ENCODE measurements around the gene RAB33A.
"Not testable (repeated sequence)": the region's sequence is repeated elsewhere in the genome, so short reads cannot be mapped to it uniquely, and the experiment has no call there.

The RAB33A gene

DNA sequence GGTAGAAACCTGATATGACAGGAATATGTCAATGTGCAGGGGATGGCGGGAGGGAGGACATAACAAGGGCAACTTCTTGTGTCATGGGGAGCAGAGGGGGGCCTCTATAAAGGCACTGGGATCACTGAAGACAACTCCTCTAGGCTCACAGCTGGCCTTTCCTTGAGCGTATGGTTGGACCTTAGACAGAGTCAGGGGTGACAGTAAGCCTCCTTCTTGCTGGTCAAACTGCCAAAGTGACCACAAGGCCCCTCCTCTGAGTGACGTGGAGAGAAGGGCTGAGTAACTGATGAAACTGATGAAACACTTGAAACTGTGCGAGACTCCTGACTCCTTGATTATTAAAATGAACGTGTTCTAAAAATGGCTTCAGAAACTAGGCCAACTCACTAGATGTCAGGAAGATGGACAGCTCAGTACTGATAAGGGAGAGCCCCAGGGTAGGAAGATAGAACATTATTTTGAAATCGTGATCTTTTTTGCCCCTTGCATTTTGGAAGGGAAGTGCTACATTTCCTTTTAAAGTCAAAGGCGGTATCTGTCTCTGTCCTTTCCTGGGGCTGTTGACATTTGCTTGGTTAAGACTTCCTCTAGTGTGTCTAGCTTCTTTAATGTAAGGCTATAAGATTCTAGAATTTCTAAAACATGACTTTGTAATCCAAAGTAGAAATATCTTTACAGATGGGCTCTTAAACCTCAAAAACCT, 1.6 kb downstream of the RAB33A start:
- DNase-seq: no peak

DNA sequence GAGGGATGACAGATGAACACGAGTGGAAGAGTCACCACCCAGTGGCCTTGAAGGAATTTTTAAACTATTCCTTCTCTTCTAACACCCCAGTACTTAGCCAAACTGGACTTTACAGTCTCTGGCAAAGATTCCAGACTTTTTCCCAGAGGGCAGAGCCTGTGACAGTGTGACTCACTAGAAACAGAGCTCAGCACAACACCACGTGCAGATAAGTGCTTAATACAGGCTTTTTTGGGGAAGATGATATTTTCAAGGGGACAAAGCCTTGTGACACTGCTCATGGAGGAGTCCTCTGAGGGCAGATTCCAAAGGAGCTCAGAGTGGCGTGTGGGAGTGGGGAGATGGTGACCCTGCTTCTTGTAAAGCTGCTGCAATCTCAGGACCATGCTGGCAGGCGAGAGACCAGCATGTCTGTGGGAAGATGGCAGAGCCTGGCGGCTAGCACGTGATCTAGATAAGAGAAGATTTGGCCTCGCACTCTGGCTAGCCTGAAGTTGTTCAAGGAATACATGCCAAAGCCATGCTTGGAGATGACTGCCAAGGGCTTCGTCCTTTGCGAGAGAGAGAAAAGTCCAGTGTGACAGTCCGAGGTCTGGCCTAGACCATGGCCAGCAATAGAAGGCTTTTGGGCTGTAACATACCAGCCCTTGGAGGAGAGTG, 2.4 kb downstream of the RAB33A start:
- DNase-seq: no peak

DNA sequence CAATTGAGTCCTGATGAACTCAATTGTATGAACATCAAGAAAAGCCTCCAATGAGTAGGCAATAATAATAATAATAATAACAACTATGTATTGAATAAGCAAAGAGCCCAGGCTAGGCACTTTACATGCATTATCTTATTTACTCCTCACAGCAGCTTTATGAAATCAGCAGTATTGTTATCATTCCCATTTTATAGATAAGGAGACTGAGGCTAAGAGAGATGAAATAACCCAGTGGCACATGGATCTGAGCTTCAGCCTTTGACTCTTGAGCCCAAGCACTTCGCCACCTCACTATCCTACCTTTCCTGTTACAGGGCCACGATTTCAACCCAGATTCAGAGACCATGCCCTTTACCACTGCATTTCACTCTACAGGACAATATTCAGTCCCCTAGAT, 3.2 kb downstream of the RAB33A start:
- no peak for DNase-seq

DNA sequence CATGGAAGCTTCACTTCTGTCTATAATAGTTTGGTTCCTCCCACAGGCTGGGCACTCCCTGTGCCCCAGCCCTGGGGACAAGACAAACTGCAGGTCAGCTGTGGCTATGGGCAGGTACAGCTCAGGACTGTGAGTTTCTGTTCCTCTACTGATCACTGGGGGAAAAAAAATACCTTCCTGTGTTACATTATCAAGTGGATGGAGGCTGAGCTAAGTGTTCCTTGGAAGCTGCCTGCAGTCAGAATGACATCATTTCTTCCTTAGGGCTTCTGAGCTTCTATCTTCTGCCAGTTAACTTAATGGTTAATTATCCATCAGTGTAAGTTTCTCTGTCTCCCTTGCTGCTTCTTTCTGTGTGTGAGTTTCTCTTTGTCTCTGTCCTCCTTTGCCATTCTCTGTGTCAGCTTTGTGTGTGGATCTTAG, 4.6 kb downstream of the RAB33A start:
- DNase-seq: no peak

DNA sequence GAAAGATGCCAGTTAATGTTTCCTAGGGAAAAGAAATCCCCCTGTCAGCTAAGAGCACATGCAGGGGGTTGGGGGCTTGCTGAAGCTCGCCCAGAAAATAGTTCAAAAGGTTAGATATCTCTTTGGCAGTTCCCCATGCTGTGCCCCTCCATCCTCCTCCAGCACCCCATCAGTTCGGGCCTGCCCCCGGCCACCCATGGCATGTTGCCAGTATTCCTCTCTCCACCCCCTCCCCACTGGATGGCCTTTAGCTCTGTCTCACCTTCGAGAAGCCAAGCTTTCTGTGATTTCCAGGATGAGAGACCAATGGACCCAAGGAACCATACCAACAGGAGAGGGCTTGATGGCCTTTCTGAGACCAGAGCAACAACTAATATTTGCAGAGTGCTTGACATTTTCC, 5.2 kb downstream of the RAB33A start:
- DNase-seq: no peak

DNA sequence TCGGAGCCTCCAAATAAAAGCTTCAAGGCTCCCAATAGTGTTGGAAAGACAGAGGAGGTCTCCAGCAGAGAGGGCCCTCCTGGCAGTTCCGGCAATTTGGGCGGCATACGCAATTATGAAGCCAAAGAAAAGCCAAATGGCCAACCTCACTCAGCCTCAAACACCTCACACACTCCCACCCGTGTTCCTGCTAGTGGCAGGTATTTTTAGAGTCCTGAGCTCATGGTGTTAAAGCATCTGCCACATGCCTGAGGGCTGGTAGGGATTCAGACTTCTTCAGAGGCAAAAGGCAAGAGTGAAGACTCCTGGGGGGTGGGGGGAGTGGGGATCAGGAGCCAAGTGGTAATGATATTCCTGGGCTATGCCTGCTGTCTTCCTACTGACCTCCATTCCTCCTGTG, 7.4 kb downstream of the RAB33A start:
- no peak for DNase-seq

DNA sequence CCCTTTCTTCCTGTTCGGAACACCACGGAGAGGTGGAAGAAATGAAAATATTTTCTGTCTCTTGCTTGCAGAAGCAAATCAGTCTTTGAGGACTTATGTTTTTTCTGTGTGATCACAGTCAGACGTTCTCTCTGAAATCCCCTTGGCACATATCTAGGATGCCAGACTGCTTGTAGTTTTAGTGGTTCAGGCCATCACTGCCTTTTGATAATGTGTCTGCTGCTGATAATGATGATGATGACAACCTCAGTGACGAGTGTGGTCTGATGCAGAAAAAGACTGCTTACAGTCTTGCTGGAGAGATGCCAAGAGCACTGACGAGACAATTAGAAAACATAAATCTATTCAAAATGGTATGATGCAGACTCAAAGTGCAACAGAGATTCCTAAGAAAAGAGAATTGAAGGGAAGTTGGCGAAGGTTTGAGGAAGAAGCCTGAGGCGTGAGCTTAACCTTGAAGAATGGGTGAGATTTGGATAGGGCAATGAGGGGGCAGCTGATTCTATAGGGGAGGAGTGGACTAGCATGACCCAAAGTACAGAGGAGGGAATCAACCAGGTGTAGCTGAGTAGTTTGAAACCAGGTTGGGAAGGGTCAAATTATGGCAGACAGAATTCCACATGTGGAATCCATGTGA, 7.9 kb downstream of the RAB33A start:
- DNase-seq: no peak

DNA sequence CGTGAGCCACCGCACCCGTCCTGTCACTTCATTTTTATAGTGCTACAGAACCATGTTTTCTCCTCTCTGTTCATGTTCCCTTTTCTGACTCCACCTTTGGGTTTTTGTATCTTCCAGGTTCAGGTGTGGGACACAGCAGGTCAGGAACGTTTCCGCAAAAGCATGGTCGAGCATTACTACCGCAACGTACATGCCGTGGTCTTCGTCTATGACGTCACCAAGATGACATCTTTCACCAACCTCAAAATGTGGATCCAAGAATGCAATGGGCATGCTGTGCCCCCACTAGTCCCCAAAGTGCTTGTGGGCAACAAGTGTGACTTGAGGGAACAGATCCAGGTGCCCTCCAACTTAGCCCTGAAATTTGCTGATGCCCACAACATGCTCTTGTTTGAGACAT, 12.4 kb downstream of the RAB33A start:
- DNase-seq: no peak

DNA sequence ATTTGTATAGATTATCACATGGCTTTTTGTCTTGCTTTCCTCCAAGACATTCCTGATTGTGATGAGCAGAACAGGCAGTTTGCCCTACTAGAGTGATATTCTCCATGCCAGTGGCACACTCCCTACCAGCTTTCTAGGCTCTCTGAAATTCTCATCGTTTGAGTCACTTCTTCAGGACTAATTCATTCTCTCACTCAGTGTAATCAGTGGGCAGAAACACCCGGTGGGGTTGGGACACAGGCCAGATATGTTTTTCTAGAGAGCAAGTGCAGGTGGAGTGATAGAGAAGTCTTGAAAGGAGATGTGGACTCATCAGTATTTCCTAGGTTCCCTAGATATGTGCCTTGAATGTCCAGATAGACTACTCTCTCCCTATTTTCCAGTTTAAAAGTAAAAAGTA, 13.1 kb downstream of the RAB33A start:
- DNase-seq: no peak

DNA sequence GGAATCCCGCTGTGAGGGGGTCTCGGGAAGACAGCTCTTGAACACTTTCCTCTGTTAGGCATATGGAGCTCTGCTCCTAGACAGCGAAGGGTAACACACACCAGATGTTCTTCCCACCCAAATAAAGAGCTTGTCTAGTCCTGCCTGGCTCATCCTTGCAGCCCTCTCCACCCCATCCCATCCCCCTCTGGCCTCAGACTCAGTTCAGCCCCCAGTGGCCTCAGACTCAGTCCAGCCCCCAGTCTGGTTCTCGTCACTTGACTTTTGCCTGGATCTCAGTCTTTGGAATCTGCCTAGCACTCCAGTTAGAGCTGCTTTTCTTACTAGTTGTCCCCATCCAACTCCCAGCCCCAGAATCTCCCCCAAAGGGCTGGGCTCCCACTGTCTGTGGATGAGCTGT, 14.9 kb downstream of the RAB33A start:
- DNase-seq: no peak

DNA sequence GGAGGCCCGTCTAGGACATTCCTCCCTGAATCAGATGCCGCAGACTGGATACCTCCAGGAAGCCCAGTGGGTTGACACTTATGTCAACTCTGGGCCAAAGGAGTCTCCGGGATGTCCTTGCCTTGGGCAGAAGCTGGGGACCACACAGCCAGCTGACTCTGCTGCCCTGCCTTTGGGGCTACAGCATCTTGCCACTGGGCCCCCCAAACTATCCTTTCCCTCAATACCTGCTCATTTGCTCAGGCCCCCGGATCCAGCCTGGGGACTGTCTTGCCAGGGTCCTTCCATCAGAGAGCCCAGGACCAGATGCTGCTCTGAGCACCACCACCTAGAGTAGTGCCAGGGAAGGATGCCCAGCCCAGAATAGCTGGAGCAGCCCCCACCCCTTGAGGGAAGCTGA, 19.0 kb downstream of the RAB33A start:
- DNase-seq: no peak

DNA sequence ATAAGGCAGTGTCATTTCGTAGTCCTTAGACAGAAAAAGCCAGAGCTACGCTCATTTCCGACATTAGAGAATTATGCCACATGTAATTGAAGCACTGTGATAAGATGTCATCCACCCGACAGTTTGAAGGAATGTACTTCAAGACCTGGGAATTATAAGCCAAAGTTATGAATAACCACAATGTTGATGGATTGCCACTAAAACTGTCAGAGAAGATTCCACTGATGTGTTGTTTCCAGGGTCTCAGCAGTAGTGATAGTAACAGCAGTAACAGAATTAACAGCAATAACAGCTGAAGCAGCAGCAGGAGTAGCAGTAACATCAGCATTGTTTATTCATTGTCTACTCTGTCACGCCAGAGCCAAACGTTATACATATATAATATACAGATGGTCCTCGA, 24.7 kb downstream of the RAB33A start:
- DNase-seq: no peak

DNA sequence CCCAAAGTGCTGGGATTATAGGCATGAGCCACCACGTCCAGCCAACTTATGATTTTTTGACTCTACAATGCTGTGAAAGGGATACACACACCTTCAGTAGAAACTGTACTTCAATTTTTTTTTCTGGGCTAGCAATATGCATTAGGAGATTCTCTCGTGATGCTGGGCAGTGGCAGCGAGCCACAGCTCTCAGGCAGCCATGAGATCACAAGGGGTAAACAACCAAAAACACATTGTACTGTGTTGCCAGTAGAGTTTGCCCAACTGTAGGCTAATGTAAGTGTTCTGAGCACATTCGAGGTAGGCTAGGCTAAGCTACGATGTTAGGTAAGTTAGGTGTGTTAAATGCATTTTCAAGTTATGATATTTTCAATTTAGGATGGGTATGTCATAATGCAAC, 25.7 kb downstream of the RAB33A start:
- DNase-seq: no peak

DNA sequence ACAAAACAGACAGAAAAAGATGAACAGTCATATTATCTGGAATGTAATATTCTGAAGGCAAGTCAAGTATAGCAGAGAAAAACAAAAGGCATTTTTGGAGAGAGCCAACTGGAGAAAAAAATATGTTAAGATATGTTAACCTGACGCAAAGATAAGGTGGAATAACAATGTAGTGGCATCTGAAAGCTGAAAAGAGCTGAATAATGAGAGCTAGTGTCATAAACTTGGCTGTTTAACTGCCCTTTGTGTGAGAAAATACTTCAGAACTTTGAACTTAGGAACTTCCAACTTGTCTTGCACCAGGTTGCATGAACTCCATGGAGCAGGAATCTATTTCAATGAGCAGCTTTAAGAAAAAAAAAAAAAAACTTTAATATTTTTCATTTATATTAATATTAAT, 32.9 kb downstream of the RAB33A start:
- no peak for DNase-seq

DNA sequence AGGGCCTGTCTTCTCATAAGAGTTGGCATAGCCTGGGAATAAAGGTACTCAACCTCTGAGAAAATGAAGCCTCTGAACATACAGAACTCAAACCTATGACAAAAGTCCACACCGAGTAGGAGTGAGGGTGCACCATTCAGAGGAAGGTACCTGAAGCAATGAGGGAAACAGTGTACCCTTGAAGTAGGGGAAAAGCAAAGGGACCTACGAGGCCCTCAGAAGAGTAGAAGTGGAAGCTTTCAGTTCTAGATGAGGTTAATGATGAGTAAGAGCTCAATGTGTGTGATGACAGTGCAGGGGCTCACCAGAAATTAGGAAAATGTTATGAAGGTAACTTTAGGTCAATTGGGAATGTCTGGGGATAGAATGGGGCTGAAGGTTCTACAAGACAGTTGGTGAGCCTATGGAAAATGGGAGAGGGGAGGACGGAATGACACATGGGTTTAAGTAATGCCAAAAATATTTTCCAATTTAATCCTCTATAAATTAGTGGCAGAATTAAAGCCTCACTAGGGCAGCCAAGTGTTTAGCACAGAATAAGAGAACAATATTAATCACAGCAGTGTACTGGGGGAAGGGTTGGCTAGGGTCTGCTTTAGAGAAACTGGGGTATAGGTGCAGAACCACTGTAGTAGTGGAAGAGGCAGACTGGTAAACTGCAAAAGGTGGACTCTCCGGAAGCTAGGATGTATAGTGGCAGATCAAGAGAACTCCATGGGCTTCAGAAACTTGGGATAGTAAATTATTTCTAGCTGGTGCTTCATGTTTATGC, 39.8 kb downstream of the RAB33A start:
- no peak for DNase-seq

DNA sequence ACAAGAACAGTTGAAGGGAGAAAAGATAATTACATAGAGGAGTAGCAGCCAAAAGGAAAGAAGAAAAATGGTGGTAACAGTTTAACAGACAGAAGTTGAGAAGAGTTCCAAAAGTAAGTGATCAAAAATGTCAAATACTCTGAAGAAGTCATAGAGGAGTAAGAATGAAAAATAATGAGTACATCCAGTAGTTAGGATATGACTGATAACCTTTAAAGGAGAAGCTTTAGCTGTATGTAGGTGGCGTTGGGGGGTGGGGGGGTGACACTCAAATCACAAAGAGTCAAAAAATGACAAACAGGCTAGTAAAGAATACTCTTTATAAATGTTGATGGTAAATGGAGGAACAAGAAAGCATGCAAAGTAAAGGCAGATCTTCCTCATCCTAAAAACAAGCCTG, 40.6 kb downstream of the RAB33A start:
- no peak for DNase-seq

DNA sequence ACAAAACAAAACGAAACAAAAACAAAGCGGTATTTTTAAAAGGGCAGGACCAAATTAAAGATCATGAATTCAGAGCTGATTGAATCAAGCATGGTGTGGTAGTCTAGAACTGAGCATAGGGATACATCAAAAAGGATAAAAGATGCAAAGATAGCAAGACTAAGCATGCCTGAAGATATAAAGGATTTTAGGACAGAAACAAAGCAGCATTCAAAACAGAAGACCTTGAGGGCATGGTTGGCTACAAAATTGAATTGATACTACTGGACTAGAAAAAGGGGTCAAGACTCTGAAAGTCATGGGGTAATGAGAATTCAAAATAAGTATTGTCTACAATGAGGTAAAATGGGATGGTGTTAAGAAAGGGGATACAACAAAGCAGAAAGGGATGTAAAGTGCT, 41.6 kb downstream of the RAB33A start:
- DNase-seq: no peak

DNA sequence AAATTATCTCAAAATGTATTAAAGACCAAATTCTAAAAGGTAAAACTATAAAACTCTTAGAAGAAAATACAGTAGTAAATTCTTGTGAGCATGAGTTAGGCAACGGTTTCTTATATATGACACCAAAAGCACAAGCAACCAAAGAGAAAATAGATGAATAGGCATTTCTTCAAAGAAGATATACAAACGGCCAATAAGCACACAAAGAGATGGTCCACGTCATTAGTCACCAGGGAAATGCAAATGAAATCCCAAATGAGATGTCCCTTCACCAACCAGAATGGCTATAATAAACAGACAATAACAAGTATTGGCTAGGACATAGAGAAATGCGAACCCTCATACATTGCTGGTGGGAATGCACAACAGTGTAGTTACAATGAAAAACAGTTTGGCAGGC, 44.6 kb downstream of the RAB33A start:
- DNase-seq: no peak

DNA sequence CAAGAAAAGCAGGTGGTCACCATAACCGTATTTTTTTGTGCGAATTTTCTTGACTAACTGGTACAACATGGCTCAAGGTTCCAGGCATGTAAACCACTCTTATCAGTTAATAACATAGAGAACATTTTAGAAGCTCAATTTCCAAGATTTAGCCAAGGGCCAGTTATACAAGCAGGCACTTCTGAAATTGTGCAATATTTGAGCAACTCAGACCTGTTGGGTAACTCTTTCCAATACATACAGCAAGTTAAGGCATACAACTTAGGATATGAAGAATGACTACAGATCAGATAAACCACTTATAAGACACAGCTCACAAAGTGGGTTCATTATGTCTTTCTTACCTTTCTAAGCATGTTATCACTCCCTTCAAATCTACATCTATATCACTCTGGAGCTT, 53.0 kb downstream of the RAB33A start:
- DNase-seq: no peak

DNA sequence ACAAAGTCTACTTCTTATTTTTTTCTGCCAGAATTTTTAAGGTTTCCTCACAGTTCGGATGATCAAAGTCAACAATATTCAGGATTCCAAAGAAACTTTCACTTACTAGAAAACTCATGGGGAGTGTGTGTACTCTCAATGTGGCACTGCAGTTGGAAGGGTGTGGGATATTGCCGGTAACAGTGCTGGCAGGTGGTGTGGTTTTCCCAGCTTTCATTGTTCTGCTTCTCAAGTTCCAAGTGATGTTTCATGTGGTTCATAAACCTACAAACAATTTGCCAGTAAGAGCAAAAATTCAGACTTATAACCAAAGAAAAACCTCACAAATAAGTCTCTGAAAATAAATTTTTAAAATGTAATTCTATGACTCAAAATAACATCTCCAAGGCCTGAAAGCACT, 57.1 kb downstream of the RAB33A start:
- no peak for DNase-seq

DNA sequence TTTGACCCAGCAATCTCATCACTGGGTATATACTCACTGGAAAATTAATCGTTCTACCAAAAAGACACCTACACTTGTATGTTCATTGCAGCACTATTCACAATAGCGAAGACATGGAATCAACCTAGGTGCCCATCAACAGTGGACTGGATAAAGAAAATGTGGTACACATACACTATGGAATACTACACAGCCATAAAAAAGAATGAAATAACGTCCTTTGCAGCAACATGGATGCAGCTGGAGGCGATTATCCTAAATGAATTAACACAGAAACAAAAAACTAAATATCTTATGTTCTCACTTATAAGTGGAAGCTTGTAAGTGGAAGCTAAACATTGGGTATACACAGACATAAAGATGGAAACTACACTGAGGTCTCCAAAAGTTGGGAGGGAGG, 59.4 kb downstream of the RAB33A start:
- not testable (repeated sequence) for DNase-seq
